ENCODE measurements around the gene SPATA16. TPM values are rescaled to one million over a fixed set of nuclear protein-coding genes. Genes with fewer than 3 reads are reported as not detected.

SPATA16 gene
- total and polyA plus RNA-seq, 2 experiments from 2014 or later: not detected

GRCh38 chr3:173030273-173030672 lies 110.8 kb downstream of the SPATA16 start:
- Histone ChIP-seq H3K4me3 (no peak overlapping the region), H3K27ac (ENCODE audit: low read depth) (no peak overlapping the region), H3K79me2 (replicated peaks; ENCODE audit: insufficient read depth) (no peaks in the 10 kb centered on the region), H2AFZ (no peak overlapping the region), H3K9me2 (ENCODE audit: insufficient read depth) (no peaks in the 10 kb centered on the region), H3K4me1 (ENCODE audit: insufficient read depth) (peaks cover 4% of the 10 kb centered on the region; the same call in 1 of the 2 replicates), H3F3A (replicated peaks; ENCODE audit: low read depth) (no peaks in the 10 kb centered on the region), H3K27me3 (ENCODE audit: insufficient read depth) (no peaks in the 10 kb centered on the region), H4K20me1 (replicated peaks; ENCODE audit: insufficient read depth) (no peaks in the 10 kb centered on the region), H3K4me2 (no peak overlapping the region), H3K36me3 (ENCODE audit: insufficient read depth) (no peaks in the 10 kb centered on the region)
- Mint-ChIP-seq H3K27me3 (ENCODE audit: insufficient read depth, low read depth, poor library complexity) (no peaks in the 10 kb centered on the region), H3K27ac (no peak overlapping the region), H3K4me3 (no peak overlapping the region), H3K9me3 (no peaks in the 10 kb centered on the region), H3K36me3 (ENCODE audit: low read depth) (no peaks in the 10 kb centered on the region), H3K4me1 (peaks cover 8% of the 10 kb centered on the region; the same call in 2 of the 3 replicates)
- no peak for TF ChIP-seq ZNF331 (CRISPR knock-in tag; IDR thresholded peaks at IDR 0.05; ENCODE audit: low read depth)
- TF ChIP-seq, protein P1, sequence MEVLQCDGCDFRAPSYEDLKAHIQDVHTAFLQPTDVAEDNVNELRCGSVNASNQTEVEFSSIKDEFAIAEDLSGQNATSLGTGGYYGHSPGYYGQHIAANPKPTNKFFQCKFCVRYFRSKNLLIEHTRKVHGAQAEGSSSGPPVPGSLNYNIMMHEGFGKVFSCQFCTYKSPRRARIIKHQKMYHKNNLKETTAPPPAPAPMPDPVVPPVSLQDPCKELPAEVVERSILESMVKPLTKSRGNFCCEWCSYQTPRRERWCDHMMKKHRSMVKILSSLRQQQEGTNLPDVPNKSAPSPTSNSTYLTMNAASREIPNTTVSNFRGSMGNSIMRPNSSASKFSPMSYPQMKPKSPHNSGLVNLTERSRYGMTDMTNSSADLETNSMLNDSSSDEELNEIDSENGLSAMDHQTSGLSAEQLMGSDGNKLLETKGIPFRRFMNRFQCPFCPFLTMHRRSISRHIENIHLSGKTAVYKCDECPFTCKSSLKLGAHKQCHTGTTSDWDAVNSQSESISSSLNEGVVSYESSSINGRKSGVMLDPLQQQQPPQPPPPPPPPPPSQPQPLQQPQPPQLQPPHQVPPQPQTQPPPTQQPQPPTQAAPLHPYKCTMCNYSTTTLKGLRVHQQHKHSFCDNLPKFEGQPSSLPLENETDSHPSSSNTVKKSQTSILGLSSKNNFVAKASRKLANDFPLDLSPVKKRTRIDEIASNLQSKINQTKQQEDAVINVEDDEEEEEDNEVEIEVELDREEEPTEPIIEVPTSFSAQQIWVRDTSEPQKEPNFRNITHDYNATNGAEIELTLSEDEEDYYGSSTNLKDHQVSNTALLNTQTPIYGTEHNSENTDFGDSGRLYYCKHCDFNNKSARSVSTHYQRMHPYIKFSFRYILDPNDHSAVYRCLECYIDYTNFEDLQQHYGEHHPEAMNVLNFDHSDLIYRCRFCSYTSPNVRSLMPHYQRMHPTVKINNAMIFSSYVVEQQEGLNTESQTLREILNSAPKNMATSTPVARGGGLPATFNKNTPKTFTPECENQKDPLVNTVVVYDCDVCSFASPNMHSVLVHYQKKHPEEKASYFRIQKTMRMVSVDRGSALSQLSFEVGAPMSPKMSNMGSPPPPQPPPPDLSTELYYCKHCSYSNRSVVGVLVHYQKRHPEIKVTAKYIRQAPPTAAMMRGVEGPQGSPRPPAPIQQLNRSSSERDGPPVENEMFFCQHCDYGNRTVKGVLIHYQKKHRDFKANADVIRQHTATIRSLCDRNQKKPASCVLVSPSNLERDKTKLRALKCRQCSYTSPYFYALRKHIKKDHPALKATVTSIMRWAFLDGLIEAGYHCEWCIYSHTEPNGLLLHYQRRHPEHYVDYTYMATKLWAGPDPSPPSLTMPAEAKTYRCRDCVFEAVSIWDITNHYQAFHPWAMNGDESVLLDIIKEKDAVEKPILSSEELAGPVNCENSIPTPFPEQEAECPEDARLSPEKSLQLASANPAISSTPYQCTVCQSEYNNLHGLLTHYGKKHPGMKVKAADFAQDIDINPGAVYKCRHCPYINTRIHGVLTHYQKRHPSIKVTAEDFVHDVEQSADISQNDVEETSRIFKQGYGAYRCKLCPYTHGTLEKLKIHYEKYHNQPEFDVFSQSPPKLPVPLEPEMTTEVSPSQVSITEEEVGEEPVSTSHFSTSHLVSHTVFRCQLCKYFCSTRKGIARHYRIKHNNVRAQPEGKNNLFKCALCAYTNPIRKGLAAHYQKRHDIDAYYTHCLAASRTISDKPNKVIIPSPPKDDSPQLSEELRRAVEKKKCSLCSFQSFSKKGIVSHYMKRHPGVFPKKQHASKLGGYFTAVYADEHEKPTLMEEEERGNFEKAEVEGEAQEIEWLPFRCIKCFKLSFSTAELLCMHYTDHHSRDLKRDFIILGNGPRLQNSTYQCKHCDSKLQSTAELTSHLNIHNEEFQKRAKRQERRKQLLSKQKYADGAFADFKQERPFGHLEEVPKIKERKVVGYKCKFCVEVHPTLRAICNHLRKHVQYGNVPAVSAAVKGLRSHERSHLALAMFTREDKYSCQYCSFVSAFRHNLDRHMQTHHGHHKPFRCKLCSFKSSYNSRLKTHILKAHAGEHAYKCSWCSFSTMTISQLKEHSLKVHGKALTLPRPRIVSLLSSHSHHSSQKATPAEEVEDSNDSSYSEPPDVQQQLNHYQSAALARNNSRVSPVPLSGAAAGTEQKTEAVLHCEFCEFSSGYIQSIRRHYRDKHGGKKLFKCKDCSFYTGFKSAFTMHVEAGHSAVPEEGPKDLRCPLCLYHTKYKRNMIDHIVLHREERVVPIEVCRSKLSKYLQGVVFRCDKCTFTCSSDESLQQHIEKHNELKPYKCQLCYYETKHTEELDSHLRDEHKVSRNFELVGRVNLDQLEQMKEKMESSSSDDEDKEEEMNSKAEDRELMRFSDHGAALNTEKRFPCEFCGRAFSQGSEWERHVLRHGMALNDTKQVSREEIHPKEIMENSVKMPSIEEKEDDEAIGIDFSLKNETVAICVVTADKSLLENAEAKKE (CRISPR knock-in tag; IDR thresholded peaks at IDR 0.05): no peak
- no peak for TF ChIP-seq CREB1 (CRISPR knock-in tag; IDR thresholded peaks at IDR 0.05; ENCODE audit: low read depth)
- TF ChIP-seq EZH2phosphoT487 (IDR thresholded peaks at IDR 0.05; ENCODE audit: unreplicated experiment): no peak
- no peak for TF ChIP-seq CTCF (conservative IDR thresholded peaks at IDR 0.05; ENCODE audit: low read depth in 2 of 2)
- TF ChIP-seq JUNB (IDR thresholded peaks at IDR 0.05; ENCODE audit: unreplicated experiment): no peak
- no peak for TF ChIP-seq ZNF114 (CRISPR knock-in tag; IDR thresholded peaks at IDR 0.05)
- TF ChIP-seq EZH2 (IDR thresholded peaks at IDR 0.05; ENCODE audit: low read depth, unreplicated experiment): no peak
- TF ChIP-seq, protein P2, sequence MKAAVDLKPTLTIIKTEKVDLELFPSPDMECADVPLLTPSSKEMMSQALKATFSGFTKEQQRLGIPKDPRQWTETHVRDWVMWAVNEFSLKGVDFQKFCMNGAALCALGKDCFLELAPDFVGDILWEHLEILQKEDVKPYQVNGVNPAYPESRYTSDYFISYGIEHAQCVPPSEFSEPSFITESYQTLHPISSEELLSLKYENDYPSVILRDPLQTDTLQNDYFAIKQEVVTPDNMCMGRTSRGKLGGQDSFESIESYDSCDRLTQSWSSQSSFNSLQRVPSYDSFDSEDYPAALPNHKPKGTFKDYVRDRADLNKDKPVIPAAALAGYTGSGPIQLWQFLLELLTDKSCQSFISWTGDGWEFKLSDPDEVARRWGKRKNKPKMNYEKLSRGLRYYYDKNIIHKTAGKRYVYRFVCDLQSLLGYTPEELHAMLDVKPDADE (IDR thresholded peaks at IDR 0.05): no peak
- no peak for TF ChIP-seq POLR2AphosphoS5 (IDR thresholded peaks at IDR 0.05; ENCODE audit: low read depth)
- no peak for TF ChIP-seq STAT1 (IDR thresholded peaks at IDR 0.05; ENCODE audit: unreplicated experiment)
- TF ChIP-seq NANOG (IDR thresholded peaks at IDR 0.05; ENCODE audit: borderline replicate concordance): no peak
- TF ChIP-seq, protein P3, sequence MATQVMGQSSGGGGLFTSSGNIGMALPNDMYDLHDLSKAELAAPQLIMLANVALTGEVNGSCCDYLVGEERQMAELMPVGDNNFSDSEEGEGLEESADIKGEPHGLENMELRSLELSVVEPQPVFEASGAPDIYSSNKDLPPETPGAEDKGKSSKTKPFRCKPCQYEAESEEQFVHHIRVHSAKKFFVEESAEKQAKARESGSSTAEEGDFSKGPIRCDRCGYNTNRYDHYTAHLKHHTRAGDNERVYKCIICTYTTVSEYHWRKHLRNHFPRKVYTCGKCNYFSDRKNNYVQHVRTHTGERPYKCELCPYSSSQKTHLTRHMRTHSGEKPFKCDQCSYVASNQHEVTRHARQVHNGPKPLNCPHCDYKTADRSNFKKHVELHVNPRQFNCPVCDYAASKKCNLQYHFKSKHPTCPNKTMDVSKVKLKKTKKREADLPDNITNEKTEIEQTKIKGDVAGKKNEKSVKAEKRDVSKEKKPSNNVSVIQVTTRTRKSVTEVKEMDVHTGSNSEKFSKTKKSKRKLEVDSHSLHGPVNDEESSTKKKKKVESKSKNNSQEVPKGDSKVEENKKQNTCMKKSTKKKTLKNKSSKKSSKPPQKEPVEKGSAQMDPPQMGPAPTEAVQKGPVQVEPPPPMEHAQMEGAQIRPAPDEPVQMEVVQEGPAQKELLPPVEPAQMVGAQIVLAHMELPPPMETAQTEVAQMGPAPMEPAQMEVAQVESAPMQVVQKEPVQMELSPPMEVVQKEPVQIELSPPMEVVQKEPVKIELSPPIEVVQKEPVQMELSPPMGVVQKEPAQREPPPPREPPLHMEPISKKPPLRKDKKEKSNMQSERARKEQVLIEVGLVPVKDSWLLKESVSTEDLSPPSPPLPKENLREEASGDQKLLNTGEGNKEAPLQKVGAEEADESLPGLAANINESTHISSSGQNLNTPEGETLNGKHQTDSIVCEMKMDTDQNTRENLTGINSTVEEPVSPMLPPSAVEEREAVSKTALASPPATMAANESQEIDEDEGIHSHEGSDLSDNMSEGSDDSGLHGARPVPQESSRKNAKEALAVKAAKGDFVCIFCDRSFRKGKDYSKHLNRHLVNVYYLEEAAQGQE (IDR thresholded peaks at IDR 0.05; ENCODE audit: unreplicated experiment): no peak
- DNase-seq (ENCODE audit: low spot score): no peak
- ATAC-seq: no peak
